IPS-18a (cell line): ENCODE data around the gene KIAA0753.

ENCODE experiments used
- H3K27ac ChIP-seq: one replicate; pipeline ENCODE4 v1.5.1; 2013; ENCODE audit warnings: low read length
- H3K27me3 ChIP-seq: one replicate; pipeline ENCODE4 v1.6.1; 2013; ENCODE audit warnings: mild to moderate bottlenecking, low read length; ENCODE audit not compliant: control insufficient read depth, insufficient read depth
- H3K36me3 ChIP-seq: one replicate; pipeline ENCODE4 v1.6.1; 2013; ENCODE audit warnings: low read depth, low read length; ENCODE audit not compliant: control insufficient read depth
- H3K4me1 ChIP-seq: one replicate; pipeline ENCODE4 v1.6.1; 2013; ENCODE audit warnings: low read depth, low read length; ENCODE audit not compliant: control insufficient read depth
- H3K4me3 ChIP-seq: one replicate; pipeline ENCODE4 v1.5.1; 2013; ENCODE audit warnings: low read length
- H3K9ac ChIP-seq: one replicate; pipeline ENCODE4 v1.6.1; 2013; ENCODE audit warnings: mild to moderate bottlenecking, low read length, moderate library complexity
- H3K9me3 ChIP-seq: one replicate; pipeline ENCODE4 v1.6.1; 2013; ENCODE audit warnings: low read depth, low read length; ENCODE audit not compliant: control insufficient read depth

Gene KIAA0753

GRCh38 chr17:6654841-6655731 lies 14.6 kb upstream of the KIAA0753 start:
- H3K36me3 ChIP-seq, result no peaks in the 10 kb centered on the region
- no peak overlapping the region for H3K9ac ChIP-seq
- peaks cover 57% of the 10 kb centered on the region for H3K27me3 ChIP-seq
- no peaks in the 10 kb centered on the region for H3K9me3 ChIP-seq
- H3K4me3 ChIP-seq, result peak overlapping the region; percentile 52
- no peak overlapping the region for H3K27ac ChIP-seq
- peaks cover 17% of the 10 kb centered on the region for H3K4me1 ChIP-seq

GRCh38 chr17:6651919-6652452 lies 11.5 kb upstream of the KIAA0753 start:
- peaks cover 18% of the 10 kb centered on the region for H3K4me1 ChIP-seq
- H3K27ac ChIP-seq, result no peak overlapping the region
- peak overlapping the region; percentile 93 for H3K4me3 ChIP-seq
- no peaks in the 10 kb centered on the region for H3K9me3 ChIP-seq
- peaks cover 45% of the 10 kb centered on the region for H3K27me3 ChIP-seq
- no peak overlapping the region for H3K9ac ChIP-seq
- peaks cover 5% of the 10 kb centered on the region for H3K36me3 ChIP-seq

GRCh38 chr17:6651354-6651918 lies 10.9 kb upstream of the KIAA0753 start, which contains the start of the genes C17orf100 and MED31:
C17orf100 (plus strand) TSS chr17:6651762; CDS start chr17:6651914, 152 bp downstream.
MED31 (minus strand) TSS chr17:6651605; CDS start chr17:6651528, 77 bp downstream.
- H3K36me3 ChIP-seq, result peaks cover 5% of the 10 kb centered on the region
- no peaks in the 10 kb centered on the region for H3K9me3 ChIP-seq
- peaks cover 44% of the 10 kb centered on the region for H3K27me3 ChIP-seq
- peak within 1 kb of the TSS; percentile 93 for H3K27ac ChIP-seq
- peak within 1 kb of the TSS; percentile 94 for H3K9ac ChIP-seq
- peak within 1 kb of the TSS; percentile 93 for H3K4me3 ChIP-seq
- H3K4me1 ChIP-seq, result peaks cover 18% of the 10 kb centered on the region

- Histone ChIP-seq H3K4me3 (no peak overlapping the region), H3K27me3 (peaks cover 12% of the 10 kb centered on the region), H3K4me1 (peaks cover 6% of the 10 kb centered on the region), H3K36me3 (peaks cover 26% of the 10 kb centered on the region), H3K9ac (no peak overlapping the region), H3K9me3 (no peaks in the 10 kb centered on the region), H3K27ac (no peak overlapping the region)
These were observed 7.7 kb upstream of the KIAA0753 start for GRCh38 chr17:6648181-6648580.

- Histone ChIP-seq H3K9ac (no peak overlapping the region), H3K4me3 (no peak overlapping the region), H3K4me1 (peaks cover 9% of the 10 kb centered on the region), H3K27me3 (no peaks in the 10 kb centered on the region), H3K36me3 (peaks cover 35% of the 10 kb centered on the region), H3K9me3 (no peaks in the 10 kb centered on the region), H3K27ac (no peak overlapping the region)
These were observed 3.1 kb upstream of the KIAA0753 start for GRCh38 chr17:6643451-6644125.

GRCh38 chr17:6642592-6642991 lies 2.1 kb upstream of the KIAA0753 start:
- H3K27ac ChIP-seq, result no peak overlapping the region
- H3K36me3 ChIP-seq, result peaks cover 32% of the 10 kb centered on the region
- H3K4me3 ChIP-seq, result no peak overlapping the region
- H3K4me1 ChIP-seq, result peaks cover 9% of the 10 kb centered on the region
- no peaks in the 10 kb centered on the region for H3K9me3 ChIP-seq
- no peak overlapping the region for H3K9ac ChIP-seq
- H3K27me3 ChIP-seq, result no peaks in the 10 kb centered on the region

GRCh38 chr17:6641247-6641863 lies 844 bp upstream of the KIAA0753 start:
- no peaks in the 10 kb centered on the region for H3K9me3 ChIP-seq
- H3K36me3 ChIP-seq, result peaks cover 30% of the 10 kb centered on the region
- H3K27ac ChIP-seq, result peak overlapping the region; percentile 81
- H3K9ac ChIP-seq, result peak overlapping the region; percentile 88
- H3K27me3 ChIP-seq, result no peaks in the 10 kb centered on the region
- H3K4me3 ChIP-seq, result peak overlapping the region; percentile 89
- H3K4me1 ChIP-seq, result peaks cover 9% of the 10 kb centered on the region

- Histone ChIP-seq H3K9me3 (no peaks in the 10 kb centered on the region), H3K27ac (peak overlapping the region; percentile 84), H3K36me3 (peaks cover 24% of the 10 kb centered on the region), H3K9ac (peak overlapping the region; percentile 88), H3K27me3 (no peaks in the 10 kb centered on the region), H3K4me3 (peak overlapping the region; percentile 89), H3K4me1 (peaks cover 9% of the 10 kb centered on the region)
These were observed 650 bp downstream of the KIAA0753 start for GRCh38 chr17:6639586-6640535.

GRCh38 chr17:6639014-6639585 lies 1.4 kb downstream of the KIAA0753 start:
- Histone ChIP-seq H3K36me3 (peaks cover 22% of the 10 kb centered on the region), H3K4me1 (peaks cover 9% of the 10 kb centered on the region), H3K27me3 (no peaks in the 10 kb centered on the region), H3K9ac (peak overlapping the region; percentile 88), H3K9me3 (no peaks in the 10 kb centered on the region), H3K27ac (no peak overlapping the region), H3K4me3 (peak overlapping the region; percentile 89)
